GM19468 (cell line): ENCODE measurements around the gene OARD1.

Experiments used
- ATAC-seq: cut with Tn5 transposase; IDR thresholded peaks from one replicate; pipeline ENCODE4 v1.9.1; 2021; ENCODE audit warnings: mild to moderate bottlenecking, moderate library complexity, moderate number of reproducible peaks; ENCODE audit not compliant: unreplicated experiment; ENCODE audit errors: extremely low read depth

OARD1 gene

DNA sequence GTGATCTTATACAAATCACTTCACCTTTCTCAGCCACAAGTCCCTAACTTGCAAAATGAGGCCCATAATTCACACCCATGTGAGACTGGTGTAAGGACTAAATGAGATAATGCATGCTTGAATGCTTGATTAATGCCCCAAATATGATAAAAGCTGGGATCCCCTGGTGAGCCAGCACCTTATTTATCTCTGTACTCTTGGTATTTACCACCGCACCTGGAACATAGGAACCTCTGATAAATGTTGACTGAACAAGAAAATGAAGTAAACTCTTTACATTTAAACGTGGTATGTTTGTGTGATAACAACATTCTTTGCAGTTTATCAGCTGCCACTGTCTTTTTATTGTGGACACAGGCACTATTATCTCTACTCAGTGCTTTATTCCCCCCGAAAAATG lies 21.6 kb downstream of the OARD1 start:
- ATAC-seq = no peak

DNA sequence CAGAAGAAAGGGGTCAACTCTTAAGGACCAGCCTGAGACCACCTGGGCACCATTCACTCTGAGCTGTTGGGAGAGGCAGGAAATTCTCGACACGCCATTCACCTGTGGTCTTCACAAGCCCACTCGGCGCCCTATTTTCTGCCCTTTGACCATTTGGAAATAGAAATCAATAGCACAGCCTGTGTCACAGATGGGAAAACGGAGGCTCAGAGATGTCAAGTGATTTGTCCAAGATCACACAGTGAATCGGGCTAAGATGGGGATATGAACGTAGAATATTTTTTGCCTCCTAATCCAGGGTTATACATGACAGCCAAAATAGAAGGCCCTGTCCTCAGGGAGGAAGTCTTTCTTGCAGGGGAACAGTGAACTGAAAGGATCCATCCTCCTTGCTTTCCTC lies 22.2 kb downstream of the OARD1 start:
- ATAC-seq = no peak

DNA sequence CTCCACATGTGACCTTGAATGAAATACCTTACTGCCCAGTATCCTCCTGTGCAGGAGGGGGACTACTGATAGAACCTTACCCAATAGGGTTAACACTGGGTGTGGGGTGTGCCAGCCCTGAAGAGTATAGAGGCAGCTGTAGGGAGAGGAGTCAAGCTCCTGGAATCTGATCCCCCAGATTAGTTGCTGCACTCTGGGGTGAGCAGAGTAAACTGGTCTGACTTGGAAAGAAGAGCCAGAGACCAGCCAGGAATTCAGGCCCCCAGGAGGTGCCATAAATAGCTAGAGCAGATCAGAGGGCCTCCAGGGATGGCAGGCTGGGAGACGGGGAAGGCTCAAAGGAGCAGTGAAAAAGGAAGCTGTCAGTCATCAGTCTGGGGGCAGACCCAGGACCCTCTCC lies 22.6 kb downstream of the OARD1 start:
- no peak for ATAC-seq

DNA sequence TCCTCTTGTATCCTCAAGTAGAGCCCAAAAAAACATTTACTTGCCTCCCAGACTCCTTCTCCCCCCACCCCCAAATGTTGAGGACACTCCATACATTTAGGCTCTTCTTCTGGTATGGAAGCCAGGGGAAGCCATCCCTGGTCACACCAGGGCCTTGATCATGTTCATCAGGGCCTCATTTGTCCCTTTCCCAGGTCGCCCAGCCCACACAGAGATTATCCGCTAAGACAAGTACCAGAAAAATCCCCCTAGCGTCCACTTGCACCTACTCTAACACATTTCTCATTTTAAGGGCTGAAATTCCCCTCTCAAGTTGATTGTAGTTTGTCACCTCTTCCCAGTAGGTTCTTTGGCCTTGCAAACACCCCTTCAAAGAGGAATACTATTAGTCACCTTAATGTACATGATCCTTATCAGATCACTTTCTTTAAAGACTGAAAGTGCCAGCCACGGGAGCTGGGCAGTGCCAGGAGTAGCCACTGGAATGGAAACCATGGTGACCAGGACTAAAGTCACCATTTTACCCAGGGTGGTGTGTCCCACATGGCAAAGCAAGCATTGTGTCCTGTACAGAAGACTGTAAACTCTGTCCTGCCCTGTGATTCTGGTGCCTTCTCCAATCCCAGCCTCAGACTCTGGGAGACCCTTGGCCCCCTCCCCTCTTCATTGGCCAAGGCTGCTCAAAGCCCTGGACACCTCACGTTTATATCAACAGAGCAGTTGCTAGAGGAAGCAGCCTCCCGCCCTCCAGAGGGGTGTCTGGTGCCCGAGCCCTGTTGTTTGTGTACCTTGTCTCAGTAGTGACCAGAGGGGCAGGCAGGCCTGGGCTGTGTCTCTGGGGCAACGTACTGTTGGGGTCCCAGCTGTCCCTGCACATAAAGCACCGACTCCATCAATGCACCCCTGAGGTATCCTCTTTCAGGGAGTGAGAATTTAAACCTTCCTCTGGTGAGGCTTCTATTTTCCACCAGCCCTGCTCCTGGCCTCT lies 24.1 kb downstream of the OARD1 start:
- ATAC-seq = no peak

DNA sequence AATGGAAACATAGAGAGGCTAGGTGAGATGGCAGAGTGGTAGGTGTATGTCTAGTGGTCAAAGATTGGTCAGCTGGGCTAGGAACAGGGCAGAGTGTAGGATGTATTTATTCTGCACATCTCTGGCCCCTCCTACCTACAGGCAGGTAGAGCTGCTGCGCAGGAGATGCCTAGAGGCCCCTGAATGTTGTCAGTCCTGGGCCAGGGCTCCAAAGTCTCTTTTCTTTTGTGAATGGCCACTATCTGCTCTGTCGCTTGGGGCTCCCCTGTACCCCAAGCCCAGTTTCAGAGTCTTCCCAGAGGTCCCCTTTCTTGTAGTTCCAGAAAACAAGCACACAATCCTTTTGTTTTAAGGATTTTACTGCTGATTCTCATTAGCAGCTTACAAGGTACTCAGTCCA lies 24.9 kb downstream of the OARD1 start:
- no peak for ATAC-seq

DNA sequence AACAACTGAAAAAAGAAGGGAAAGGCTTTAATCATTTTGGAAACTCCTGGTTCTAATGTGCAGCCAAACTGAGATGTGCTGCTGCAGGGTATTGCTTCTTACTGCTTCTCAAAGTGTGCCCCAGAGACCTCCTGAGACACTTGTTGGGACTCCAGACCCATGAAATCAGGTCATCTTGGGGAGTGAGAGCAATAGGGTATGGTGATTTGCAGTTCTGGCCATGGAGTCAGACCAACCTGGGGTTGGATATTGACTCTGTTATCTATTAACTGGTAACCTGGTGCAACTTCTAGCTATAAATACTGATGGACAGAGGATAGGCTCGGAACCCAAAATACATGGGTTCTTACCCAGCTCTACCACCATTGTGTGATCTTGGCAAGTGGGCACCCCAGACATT lies 26.1 kb downstream of the OARD1 start:
- ATAC-seq = no peak

DNA sequence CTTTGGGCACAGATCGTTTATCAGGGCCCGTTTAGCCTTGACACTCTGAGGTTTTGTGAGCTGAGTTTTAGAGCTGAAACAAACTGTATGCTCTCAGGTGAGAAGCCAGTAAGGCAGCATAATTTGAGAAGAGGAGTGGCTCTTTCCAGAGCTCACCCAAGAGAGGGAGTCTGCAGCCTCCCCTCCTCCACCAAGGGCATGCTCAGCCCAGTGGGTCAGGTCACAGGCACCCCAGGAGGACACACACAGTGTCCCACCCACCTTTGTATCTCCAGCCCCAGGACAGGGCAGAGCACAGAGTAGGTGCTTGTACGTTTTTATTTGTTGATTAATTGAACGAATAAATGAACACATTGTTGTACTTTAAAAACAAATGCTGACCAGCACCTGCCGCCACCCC lies 26.5 kb downstream of the OARD1 start:
- ATAC-seq = no peak

DNA sequence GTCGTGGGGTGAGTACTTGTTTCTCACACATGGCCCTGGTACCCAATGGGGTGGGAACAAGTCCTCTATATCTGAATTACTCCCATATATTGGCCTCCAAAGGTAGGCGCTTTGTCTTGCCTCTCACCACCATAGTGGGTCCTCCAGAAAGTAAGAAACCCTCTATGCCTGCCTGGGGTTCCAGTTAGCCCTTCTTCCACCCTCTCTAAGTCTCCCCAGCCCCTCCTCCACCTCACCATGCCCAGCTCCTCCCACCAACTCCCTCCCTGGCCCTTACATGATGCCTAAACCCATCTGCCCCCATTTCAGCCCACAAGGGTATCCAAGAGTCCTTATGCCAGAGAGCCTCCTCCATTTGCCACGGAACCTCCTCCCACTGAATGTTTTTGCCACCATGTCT lies 29.0 kb downstream of the OARD1 start:
- ATAC-seq = no peak

DNA sequence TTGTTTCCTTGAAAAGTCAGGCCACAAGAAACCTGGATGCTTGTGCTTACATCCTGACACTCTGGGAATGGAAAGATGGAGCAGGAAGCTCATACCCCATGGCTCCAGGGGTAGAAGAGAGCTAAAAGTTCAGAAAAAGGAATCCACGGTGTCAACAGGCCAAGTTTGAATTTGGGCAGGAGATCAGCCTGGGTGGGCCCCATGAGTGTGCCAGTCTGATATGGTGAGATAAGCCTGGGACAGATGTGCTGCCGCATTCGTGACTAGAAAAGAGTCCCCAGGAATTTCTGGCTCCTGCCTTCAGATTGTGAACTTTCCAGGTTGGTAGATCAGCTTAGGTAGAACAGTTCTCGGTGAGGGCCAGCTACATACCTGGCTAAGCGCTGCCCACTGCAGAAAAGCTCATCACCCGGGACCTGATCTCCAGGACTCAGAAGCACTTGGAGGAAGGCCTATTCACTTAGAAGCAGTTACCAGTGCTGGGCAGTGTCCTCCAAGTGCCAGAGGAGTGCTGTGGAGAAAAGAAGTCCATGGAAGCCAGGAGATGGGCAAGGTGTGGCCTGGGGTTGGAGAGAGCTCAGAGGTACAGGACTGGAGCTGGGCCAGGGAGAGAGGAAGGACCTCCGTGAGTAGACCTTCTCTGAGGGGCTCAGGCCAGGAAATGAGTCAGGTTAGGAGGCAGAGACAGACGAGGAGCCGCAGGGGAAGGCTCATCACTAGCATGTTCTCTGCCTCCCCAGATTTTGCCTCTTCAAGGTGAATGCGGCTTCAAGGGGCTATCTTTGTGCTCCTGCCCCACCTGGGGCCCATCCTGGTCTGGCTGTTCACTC lies 29.7 kb downstream of the OARD1 start, which contains the start of gene TSPO2:
Gene TSPO2, plus strand, starts transcription at position 242 of the 830 bp plus-strand sequence. Its CDS starts 519 bp downstream, at position 761.
- no peak for ATAC-seq

DNA sequence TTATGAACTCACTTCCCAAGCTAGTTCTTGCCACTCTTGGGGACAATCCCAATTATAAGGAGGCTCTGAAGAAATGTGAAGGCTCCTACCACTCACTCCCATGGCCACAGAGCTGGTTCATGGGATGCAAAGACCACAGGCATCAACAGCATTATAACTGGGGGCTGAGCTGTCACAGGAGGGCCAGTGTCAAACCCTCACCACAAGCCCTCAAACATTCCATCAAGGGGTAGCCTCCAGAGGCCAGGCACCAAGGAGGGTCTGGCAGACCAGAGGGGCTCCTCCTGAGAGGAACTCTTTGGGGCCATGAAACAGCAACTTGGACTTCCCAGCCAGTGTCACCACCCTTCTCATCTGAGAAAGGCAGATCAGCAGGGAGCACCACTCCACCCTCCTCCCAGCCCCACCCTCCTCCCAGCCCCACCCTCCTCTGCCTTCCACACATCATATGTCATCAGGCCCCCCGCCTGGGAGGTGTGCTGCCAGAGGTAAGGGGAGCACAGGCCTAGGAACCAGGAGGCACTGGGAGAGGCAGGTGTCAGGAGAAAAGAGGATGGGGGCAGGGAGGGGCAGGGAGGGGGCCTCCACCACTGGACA lies 31.1 kb downstream of the OARD1 start:
- ATAC-seq = no peak

DNA sequence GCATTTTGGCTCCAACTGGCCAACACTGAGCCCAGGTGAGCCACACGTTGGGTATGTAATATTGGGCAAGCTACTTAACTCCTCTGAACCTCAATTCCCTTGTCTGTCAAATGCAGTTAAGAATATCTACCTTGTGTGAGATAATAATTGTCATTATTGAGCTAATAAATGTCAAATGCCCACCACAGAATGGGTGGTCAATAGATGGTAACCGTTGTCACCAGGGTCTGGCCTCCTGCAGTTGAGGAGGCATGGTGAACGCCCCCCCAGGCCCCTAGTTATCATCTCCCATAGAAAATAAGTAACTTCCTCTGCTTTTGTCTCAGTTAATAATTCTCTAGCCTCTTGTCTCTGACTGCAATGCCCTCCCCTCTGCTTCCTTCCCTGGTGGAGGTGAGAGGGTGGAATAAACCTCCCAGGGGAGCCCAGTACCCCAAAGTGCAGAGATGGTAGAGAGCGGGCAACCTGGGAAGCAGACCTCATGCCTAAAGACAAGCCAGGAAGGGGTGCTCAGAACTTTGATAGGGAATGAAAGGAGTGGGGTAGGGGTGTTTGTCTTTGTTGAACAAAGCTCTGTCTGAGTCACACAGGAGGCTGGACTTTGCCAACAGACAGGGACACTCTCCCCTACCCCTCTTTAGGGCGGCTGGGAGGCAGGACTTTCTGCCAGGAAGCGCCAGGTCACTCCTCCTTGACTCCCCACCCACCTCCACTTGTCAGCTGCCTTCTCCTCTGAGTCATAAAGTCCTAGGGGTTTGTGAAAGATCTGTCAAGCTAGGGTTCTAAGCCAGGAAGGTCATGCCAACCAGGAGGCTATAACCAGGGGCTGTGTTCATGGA lies 31.8 kb downstream of the OARD1 start:
- ATAC-seq = no peak

DNA sequence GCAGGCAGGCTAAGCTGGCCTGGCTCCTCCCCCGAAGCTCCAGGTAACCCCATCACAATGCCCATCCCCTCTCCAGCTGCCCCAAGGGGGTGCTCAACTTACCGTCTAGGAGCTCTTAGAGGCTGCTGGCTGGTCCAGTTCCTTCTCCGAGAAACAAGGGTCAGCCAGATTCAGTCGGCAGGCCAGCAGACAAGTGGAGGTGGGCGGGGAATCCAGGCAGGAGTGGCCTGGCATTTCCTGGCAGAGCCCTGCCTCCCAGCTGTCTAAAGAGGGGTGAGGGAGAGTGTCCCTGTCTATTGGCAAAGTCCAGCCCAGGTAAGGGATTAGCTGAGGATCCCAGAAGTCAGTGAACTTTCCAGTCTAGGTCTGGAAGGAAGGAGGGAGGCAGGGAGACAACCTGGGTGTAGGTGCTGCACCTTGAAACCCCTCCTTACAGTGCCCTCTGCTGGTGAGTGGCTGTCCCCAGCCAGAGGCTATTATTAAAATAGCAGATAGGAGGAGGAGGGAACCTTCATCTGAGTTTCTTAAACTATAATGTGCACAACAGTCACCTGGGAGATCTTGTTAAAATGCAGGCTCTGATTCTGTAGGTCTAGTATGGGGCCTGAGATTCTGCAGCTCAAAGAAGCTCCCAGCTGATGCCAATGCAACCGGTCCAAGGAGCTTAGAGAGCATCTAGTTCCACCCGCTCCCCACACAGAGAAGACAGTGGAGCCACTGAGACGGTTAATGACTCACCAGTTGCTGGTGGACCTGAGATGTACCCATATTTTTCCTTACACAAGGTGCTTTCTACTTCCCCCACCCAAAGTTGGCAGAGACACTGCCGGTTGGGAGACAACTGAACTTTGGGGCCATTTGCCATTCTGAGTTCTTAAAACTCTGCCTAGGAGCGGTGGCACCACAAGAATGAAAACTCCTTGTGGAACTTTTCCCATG lies 32.8 kb downstream of the OARD1 start, which contains the start of gene UNC5CL:
Gene UNC5CL, minus strand, starts transcription at position 162 of the 939 bp plus-strand sequence. CDS start 4,147 bp downstream, outside the sequence.
- no peak for ATAC-seq

DNA sequence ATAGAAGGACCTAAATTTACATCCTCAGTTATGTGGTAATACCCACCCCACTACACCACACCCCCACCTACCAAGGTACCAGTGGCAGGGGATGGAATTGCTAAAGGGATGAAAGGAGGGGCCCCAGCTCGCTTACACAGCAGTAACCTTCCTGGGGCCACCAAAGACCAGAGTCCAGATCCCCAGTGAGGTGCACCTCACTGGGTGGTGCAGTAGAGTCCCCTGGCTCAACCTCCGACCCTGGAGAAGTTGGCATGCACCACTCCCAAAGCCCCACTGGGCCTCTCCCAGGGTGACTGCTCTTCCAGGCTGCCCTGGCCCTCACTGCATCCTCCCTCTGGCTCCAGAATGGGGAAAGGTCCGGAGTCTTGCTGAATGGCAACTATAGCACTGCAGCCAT lies 34.0 kb downstream of the OARD1 start:
- ATAC-seq = no peak

DNA sequence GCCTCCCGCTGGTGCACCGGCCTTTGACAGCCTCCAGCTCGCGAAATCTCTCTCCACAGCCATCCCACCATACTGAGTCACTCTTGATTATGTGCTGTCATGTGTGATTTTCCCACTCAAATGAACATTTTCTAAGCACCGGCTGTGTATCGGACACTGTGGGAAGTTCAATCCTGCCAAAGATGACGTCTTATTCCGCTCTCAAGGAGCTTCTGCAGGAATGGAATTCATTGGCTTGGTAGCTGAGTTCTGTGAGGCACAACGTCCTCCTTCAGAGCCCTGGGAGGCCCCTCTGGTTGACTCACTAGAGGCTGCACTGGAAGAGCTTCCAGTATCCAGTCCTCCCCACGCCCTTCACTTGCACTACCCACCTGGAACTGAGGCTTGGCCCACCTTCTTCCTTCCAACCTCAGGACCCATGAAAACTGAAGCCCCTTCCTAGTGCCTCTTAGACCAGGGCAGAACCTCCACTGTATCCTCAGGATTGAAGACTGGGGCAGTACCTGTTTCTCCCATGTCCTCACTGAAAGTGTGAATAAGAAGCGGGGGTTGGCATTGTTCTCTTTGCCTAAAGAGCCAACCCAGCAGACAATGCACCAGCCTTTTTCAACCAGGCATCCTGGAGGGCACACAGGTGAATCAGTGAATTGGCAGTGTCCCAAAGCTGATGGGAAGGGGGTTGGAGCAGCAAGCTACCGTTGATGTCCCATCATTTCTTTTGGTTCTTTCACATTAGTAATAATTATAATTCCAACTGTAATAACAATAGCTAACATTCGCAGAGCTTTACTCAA lies 34.9 kb downstream of the OARD1 start:
- ATAC-seq = no peak

DNA sequence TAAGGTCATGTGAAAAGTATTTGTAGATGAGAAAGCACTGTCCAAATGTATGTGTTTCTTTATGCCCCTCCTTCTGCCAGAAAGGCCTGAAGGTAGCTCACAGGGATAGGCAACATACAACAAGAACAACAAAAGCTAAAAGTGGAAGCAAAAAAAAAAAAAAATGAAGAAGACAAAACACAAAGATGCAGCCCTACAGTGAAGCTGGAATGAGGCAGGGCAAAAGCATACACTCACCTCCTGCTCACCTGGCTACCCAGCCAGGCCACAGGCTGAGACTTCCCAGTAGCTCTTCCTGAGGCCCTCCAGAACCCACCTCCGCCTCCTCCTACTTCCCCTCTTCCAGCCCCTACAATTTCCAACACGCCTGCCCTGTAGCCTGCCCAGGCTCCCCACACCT lies 35.6 kb downstream of the OARD1 start:
- no peak for ATAC-seq

DNA sequence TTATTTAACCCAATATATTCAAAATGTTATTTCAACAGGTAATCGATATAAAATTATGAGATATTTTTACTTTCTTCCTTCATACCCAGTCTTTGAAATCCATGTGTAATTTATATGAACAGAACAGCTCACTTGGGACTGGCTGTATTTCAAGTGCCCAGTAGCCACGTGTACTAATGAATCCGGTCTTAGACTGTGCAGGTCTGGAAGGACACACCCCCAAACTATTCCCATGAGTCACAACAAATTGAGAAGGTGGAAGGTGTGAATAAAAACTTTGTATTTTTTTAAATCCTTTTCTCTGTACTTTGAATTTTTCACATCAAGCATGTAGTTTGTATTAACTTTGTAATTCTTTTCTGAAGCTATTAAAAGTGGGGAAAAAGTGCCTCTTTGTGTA lies 36.0 kb downstream of the OARD1 start:
- no peak for ATAC-seq

DNA sequence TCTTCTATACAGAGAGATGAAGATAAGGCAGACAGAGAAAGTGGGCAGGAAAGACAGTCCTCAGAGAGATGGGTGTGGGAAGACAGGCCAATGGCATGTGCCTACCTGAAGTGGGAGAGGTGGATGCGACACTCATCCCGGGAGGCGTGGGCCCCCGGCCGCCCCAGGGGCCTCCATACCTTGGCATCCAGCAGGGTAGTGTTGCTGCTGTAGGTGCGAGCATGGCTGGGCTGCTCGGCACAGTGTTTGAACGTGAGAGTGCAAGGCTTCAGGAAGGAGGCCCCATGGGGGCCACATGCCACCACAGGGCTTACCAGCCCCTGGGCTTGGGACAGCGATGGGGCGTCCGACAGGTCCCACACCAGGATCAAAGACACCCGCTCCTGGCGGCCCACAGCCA lies 38.4 kb downstream of the OARD1 start:
- ATAC-seq = no peak

DNA sequence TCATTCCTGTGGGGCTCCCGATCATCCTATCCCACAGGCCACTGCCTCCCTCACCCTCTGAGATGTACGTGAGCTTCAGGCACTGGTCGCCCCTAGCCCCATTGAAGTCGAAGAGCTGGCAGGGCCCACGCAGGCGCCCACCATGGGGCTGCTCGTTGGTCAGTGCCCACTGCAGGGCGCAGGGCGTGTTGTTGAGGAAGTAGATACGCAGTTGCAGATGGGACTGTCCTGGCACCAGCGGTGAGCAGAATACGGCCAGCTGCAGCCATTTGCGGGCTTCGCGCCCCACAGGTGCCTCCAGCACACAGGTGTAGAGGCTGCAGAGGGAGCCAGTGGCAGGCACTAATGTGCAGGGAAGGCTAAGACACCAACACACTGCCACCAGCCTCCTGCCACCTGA lies 39.3 kb downstream of the OARD1 start:
- no peak for ATAC-seq
